SK-N-SH (cell line): Measurements from ENCODE around the gene ELFN2. TPM values are rescaled to one million over a fixed set of nuclear protein-coding genes. Genes with fewer than 3 reads are reported as not detected.

Experiments used
- CTCF ChIA-PET: fragments of 300-600, 350-600 bp; formaldehyde crosslinking; extraction: SDS; loops from one replicate; lab custom pipeline; 2021; lab: Yijun Ruan, JAX
- POLR2A ChIA-PET: fragments of 350-600 bp; sonication (Branson Sonifier 250); formaldehyde crosslinking; extraction: SDS; loops from one replicate; lab custom pipeline; 2020; ENCODE audit warnings: antibody characterized with exemption, inconsistent platforms; lab: Yijun Ruan, JAX
- DNase-seq: peaks from one replicate; pipeline ENCODE4 v3.0.0; 2012
- H2AFZ ChIP-seq: fragments of 200-600 bp; sonication (generic); 2 replicates; pipeline ENCODE4 v1.8.1; 2016; ENCODE audit warnings: antibody characterized with exemption, mild to moderate bottlenecking, low read depth
- H3F3A ChIP-seq: fragments of 200-600 bp; sonication (generic); replicated peaks from 2 replicates; pipeline ENCODE3; 2016; ENCODE audit warnings: antibody characterized with exemption, mild to moderate bottlenecking; ENCODE audit not compliant: insufficient read depth
- H3K27ac ChIP-seq, 2 experiments: fragments of 200-500 bp in 1 of 2; fragments of 200-600 bp in 1 of 2; sonication (Bioruptor generic) in 1 of 2; sonication (generic), shearing (Covaris generic) in 1 of 2; 2 replicates each; pipeline versions ENCODE4 v1.5.1 to v1.6.1; 2014 to 2016; ENCODE audit warnings: low read depth in 2 of 2, inconsistent platforms in 1 of 2, low read length in 1 of 2, mild to moderate bottlenecking in 1 of 2, mixed read lengths in 1 of 2
- H3K27me3 ChIP-seq: fragments of 200-600 bp; sonication (generic), shearing (Covaris generic); 2 replicates; pipeline ENCODE4 v1.6.1; 2016; ENCODE audit warnings: mixed run types; ENCODE audit not compliant: insufficient read depth
- H3K36me3 ChIP-seq, 2 experiments: fragments of 200-500 bp in 1 of 2; fragments of 200-600 bp in 1 of 2; sonication (Bioruptor generic) in 1 of 2; sonication (generic) in 1 of 2; replicated peaks in 1 of 2; 2 replicates each; pipeline versions ENCODE3 to v1.5.1; 2014 to 2016; ENCODE audit warnings: low read length in 1 of 2, mild to moderate bottlenecking in 1 of 2; ENCODE audit not compliant: insufficient read depth in 2 of 2, control insufficient read depth in 1 of 2
- H3K4me1 ChIP-seq, 2 experiments: fragments of 200-500 bp in 1 of 2; fragments of 200-600 bp in 1 of 2; sonication (Bioruptor generic) in 1 of 2; sonication (generic), shearing (Covaris generic) in 1 of 2; 2 replicates each; pipeline versions ENCODE4 v1.5.1 to v1.6.1; 2014 to 2016; ENCODE audit warnings: low read depth in 1 of 2, low read length in 1 of 2, mixed run types in 1 of 2; ENCODE audit not compliant: insufficient read depth in 2 of 2, control insufficient read depth in 1 of 2
- H3K4me2 ChIP-seq: fragments of 200-600 bp; sonication (generic), shearing (Covaris generic); 2 replicates; pipeline ENCODE4 v1.6.1; 2017; ENCODE audit warnings: mixed run types
- H3K4me3 ChIP-seq, 2 experiments: fragments of 200-500 bp in 1 of 2; fragments of 200-600 bp in 1 of 2; sonication (Bioruptor generic) in 1 of 2; sonication (generic), shearing (Covaris generic) in 1 of 2; 2 replicates each; pipeline versions ENCODE4 v1.5.1 to v1.8.1; 2014 to 2016; ENCODE audit warnings: low read depth in 2 of 2, inconsistent platforms in 1 of 2, low read length in 1 of 2, mild to moderate bottlenecking in 1 of 2, mixed read lengths in 1 of 2, moderate library complexity in 1 of 2
- H3K79me2 ChIP-seq: fragments of 200-600 bp; sonication (generic); 2 replicates; pipeline ENCODE4 v1.8.1; 2017; ENCODE audit warnings: mild to moderate bottlenecking; ENCODE audit not compliant: insufficient read depth
- H3K9ac ChIP-seq: fragments of 200-600 bp; sonication (generic); 2 replicates; pipeline ENCODE4 v1.6.1; 2017; ENCODE audit warnings: mixed run types
- H3K9me2 ChIP-seq: fragments of 200-600 bp; sonication (generic); 2 replicates; pipeline ENCODE4 v1.6.1; 2017; ENCODE audit warnings: mixed run types
- H3K9me3 ChIP-seq: fragments of 200-600 bp; sonication (generic); 2 replicates; pipeline ENCODE4 v1.6.1; 2017; ENCODE audit warnings: mixed run types, mild to moderate bottlenecking, moderate library complexity
- H4K20me1 ChIP-seq: fragments of 200-600 bp; sonication (generic); 2 replicates; pipeline ENCODE4 v1.6.1; 2017; ENCODE audit warnings: mild to moderate bottlenecking, mixed run types; ENCODE audit not compliant: insufficient read depth
- EP300 ChIP-seq, 2 experiments: IDR thresholded peaks; 2 replicates each; pipeline versions ENCODE4 v1.4.0 to v1.6.1; 2012; ENCODE audit warnings: borderline replicate concordance in 1 of 2, low read depth in 1 of 2, low read length in 1 of 2
- EZH2phosphoT487 ChIP-seq: fragments of 200-600 bp; sonication (generic); IDR thresholded peaks from 2 replicates; pipeline ENCODE4 v1.6.1; 2017; ENCODE audit warnings: low read depth, mixed run types, mild to moderate bottlenecking, antibody characterized with exemption, moderate library complexity, borderline replicate concordance
- FOSL2 ChIP-seq: IDR thresholded peaks from 2 replicates; pipeline ENCODE4 v1.4.0; 2012; ENCODE audit warnings: low read depth, mild to moderate bottlenecking, moderate library complexity, borderline replicate concordance
- FOXJ3 ChIP-seq: sonication (generic); formaldehyde crosslinking; IDR thresholded peaks from 2 replicates; pipeline ENCODE4 v1.5.1; 2020; ENCODE audit warnings: mild to moderate bottlenecking, missing genetic modification reagents
- GATA2 ChIP-seq: sonication (generic); formaldehyde crosslinking; IDR thresholded peaks from 2 replicates; pipeline ENCODE4 v1.5.0; 2020; ENCODE audit warnings: mild to moderate bottlenecking, missing genetic modification reagents
- JUND ChIP-seq: IDR thresholded peaks from 2 replicates; pipeline ENCODE4 v1.4.0; 2012
- NFIC ChIP-seq: IDR thresholded peaks from 2 replicates; pipeline ENCODE4 v1.4.0; 2012; ENCODE audit warnings: borderline replicate concordance
- NRF1 ChIP-seq: IDR thresholded peaks from 2 replicates; pipeline ENCODE4 v1.6.1; 2012; ENCODE audit warnings: low read depth, mild to moderate bottlenecking, low read length
- RFX5 ChIP-seq: IDR thresholded peaks from 2 replicates; pipeline ENCODE4 v1.6.1; 2012; ENCODE audit warnings: mild to moderate bottlenecking, improper control_type of control experiment, low read length
- SIN3A ChIP-seq: IDR thresholded peaks from 2 replicates; pipeline ENCODE4 v1.6.1; 2012; ENCODE audit warnings: low read depth, mild to moderate bottlenecking, low read length, moderate library complexity, borderline replicate concordance
- SMC3 ChIP-seq: IDR thresholded peaks from 2 replicates; pipeline ENCODE4 v1.6.1; 2012; ENCODE audit warnings: low read depth, low read length, improper control_type of control experiment
- TCF12 ChIP-seq: IDR thresholded peaks from 2 replicates; pipeline ENCODE4 v1.4.0; 2012
- TEAD4 ChIP-seq: IDR thresholded peaks from 2 replicates; pipeline ENCODE4 v1.4.0; 2012; ENCODE audit warnings: mild to moderate bottlenecking, borderline replicate concordance; ENCODE audit not compliant: insufficient read depth
- YY1 ChIP-seq: IDR thresholded peaks from 2 replicates; pipeline ENCODE4 v1.4.0; 2012; ENCODE audit warnings: low read depth, mild to moderate bottlenecking
- WGBS: methylation state at CpG from one replicate; pipeline ENCODE4 v1.1.6; 2017; ENCODE audit warnings: low lambda C conversion rate; 5-methylcytosine and 5-hydroxymethylcytosine counted together
- polyA plus RNA-seq, 3 experiments: library from polyadenylated mRNA; depleted of rRNA; stranded (reverse); fragments of >200 nt; gene quantifications; 2 replicates each; pipeline ENCODE4 v1.2.3, GENCODE V29; 2012
- TF ChIP-seq, protein P1 (sequence below): fragments of 200-600 bp; sonication (generic); IDR thresholded peaks from 2 replicates; pipeline ENCODE4 v1.6.1; 2017; ENCODE audit warnings: antibody characterized with exemption, mild to moderate bottlenecking, moderate library complexity
- TF ChIP-seq, protein P2 (sequence below): fragments of 150-350 bp; IDR thresholded peaks from 2 replicates; pipeline ENCODE4 v1.6.1; 2017; ENCODE audit warnings: antibody characterized with exemption, low read length, low read depth, borderline replicate concordance
- TF ChIP-seq, protein P3 (sequence below): fragments of 150-350 bp; IDR thresholded peaks from 2 replicates; pipeline ENCODE4 v1.6.1; 2016; ENCODE audit warnings: mild to moderate bottlenecking, low read depth, low read length
- TF ChIP-seq, protein P4 (sequence below): IDR thresholded peaks from 2 replicates; pipeline ENCODE4 v1.4.0; 2012; ENCODE audit warnings: low read depth, borderline replicate concordance

ELFN2 gene
- polyA plus RNA-seq, 1 of the 3 experiments (the other 2 are of a cell fraction) = 2.8 TPM

DNA sequence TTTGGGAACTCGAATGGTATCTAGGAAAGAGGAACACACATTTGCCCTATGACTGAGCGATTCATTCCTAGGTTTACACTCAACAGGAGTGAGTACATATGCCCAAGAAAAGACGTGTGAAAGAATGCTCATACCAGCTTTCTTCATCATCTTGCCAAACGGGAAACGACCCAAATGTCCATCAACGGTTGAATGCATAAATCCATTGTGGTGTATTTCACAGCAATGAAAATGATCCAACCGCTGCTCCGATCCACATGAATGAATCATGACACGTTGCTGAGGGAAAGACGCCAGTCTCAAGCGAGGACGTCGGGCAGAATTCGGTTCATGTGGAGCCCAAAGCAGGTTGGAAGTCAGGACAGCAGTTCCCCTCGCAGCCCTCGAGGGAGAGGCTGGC lies 73.4 kb downstream of the ELFN2 start:
- Histone ChIP-seq H3K9me2 (no peaks in the 10 kb centered on the region), H3F3A (no peaks in the 10 kb centered on the region), H3K27ac (no peak overlapping the region), H3K4me3 (no peak overlapping the region), H3K9me3 (no peaks in the 10 kb centered on the region), H3K4me2 (no peak overlapping the region), H2AFZ (no peak overlapping the region), H3K27me3 (no peaks in the 10 kb centered on the region), H3K79me2 (no peaks in the 10 kb centered on the region), H3K9ac (no peak overlapping the region), H3K4me1 (peaks cover 0 to 5% of the 10 kb centered on the region in 2 experiments; a peak in 1 of 4 replicates), H4K20me1 (no peaks in the 10 kb centered on the region), H3K36me3 (no peaks in the 10 kb centered on the region)
- 80% methylated on average over 16 of the region's 16 CpGs for WGBS
- TF ChIP-seq SIN3A = no peak
- TF ChIP-seq JUND = no peak
- TF ChIP-seq YY1 = no peak
- TF ChIP-seq TEAD4 = no peak
- TF ChIP-seq, protein P1, sequence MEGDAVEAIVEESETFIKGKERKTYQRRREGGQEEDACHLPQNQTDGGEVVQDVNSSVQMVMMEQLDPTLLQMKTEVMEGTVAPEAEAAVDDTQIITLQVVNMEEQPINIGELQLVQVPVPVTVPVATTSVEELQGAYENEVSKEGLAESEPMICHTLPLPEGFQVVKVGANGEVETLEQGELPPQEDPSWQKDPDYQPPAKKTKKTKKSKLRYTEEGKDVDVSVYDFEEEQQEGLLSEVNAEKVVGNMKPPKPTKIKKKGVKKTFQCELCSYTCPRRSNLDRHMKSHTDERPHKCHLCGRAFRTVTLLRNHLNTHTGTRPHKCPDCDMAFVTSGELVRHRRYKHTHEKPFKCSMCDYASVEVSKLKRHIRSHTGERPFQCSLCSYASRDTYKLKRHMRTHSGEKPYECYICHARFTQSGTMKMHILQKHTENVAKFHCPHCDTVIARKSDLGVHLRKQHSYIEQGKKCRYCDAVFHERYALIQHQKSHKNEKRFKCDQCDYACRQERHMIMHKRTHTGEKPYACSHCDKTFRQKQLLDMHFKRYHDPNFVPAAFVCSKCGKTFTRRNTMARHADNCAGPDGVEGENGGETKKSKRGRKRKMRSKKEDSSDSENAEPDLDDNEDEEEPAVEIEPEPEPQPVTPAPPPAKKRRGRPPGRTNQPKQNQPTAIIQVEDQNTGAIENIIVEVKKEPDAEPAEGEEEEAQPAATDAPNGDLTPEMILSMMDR = no peak
- TF ChIP-seq NFIC = no peak
- POLR2A ChIA-PET = no interaction called here
- DNase-seq = no peak
- CTCF ChIA-PET = interaction anchor here (0.9 kb wide), 1 partner anchor 71 kb away, joined by 3 read pairs; no protein-coding TSS in a partner anchor

DNA sequence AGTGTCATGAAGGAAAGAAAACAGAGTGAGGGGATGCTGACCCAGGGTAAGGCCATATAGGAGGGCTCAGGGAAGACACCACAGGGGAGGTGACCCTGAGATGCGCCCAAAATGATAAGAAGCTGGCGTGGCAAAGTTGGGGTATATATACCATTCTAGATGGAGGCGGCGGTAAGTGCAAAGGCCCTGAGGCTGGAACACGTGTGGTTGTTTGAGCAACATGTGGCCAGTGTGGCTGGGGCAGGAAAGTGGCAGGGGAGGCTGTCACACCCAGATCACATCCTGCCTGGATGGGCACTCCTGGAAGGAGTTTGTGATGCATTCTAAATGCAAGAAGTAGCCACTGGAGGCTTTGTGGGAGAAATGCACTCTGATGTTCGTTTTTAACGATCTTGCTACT lies 74.8 kb downstream of the ELFN2 start:
- CTCF ChIA-PET = interaction anchor here (0.9 to 1.2 kb wide), 2 partner anchors 8 to 76 kb away, joined by 3 read pairs; no protein-coding TSS in a partner anchor
- WGBS = 69% methylated on average over 7 of the region's 7 CpGs
- H3K4me1 ChIP-seq = no peaks in the 10 kb centered on the region; a peak in 1 of 4 replicates
- no peak overlapping the region for H2AFZ ChIP-seq
- H3K79me2 ChIP-seq = no peaks in the 10 kb centered on the region
- no peaks in the 10 kb centered on the region for H3K27me3 ChIP-seq
- no peaks in the 10 kb centered on the region for H3K9me3 ChIP-seq
- no peak overlapping the region for H3K9ac ChIP-seq
- no peaks in the 10 kb centered on the region for H4K20me1 ChIP-seq
- H3K9me2 ChIP-seq = no peaks in the 10 kb centered on the region
- H3F3A ChIP-seq = no peaks in the 10 kb centered on the region
- DNase-seq = no peak
- H3K36me3 ChIP-seq = no peaks in the 10 kb centered on the region
- no peak for TF ChIP-seq EP300 (IDR thresholded peaks at IDR 0.05; ENCODE audit: borderline replicate concordance in 1 of 2, low read depth in 1 of 2, low read length in 1 of 2)
- TF ChIP-seq, protein P2, sequence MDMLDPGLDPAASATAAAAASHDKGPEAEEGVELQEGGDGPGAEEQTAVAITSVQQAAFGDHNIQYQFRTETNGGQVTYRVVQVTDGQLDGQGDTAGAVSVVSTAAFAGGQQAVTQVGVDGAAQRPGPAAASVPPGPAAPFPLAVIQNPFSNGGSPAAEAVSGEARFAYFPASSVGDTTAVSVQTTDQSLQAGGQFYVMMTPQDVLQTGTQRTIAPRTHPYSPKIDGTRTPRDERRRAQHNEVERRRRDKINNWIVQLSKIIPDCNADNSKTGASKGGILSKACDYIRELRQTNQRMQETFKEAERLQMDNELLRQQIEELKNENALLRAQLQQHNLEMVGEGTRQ = no peak
- TF ChIP-seq, protein P3, sequence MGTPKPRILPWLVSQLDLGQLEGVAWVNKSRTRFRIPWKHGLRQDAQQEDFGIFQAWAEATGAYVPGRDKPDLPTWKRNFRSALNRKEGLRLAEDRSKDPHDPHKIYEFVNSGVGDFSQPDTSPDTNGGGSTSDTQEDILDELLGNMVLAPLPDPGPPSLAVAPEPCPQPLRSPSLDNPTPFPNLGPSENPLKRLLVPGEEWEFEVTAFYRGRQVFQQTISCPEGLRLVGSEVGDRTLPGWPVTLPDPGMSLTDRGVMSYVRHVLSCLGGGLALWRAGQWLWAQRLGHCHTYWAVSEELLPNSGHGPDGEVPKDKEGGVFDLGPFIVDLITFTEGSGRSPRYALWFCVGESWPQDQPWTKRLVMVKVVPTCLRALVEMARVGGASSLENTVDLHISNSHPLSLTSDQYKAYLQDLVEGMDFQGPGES = no peak
- TF ChIP-seq TCF12 = no peak
- TF ChIP-seq, protein P4, sequence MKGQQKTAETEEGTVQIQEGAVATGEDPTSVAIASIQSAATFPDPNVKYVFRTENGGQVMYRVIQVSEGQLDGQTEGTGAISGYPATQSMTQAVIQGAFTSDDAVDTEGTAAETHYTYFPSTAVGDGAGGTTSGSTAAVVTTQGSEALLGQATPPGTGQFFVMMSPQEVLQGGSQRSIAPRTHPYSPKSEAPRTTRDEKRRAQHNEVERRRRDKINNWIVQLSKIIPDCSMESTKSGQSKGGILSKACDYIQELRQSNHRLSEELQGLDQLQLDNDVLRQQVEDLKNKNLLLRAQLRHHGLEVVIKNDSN = no peak
- TF ChIP-seq RFX5 = no peak
- no peak for TF ChIP-seq SMC3
- no peak for TF ChIP-seq NRF1
- no peak for TF ChIP-seq JUND
- no peak for TF ChIP-seq FOSL2
- TF ChIP-seq EZH2phosphoT487 = no peak
- TF ChIP-seq NFIC = no peak
- no peak for TF ChIP-seq FOXJ3 (CRISPR knock-in tag)
- TF ChIP-seq GATA2 (CRISPR knock-in tag) = no peak
- TF ChIP-seq, all 33 proteins: peak for 0
- Histone ChIP-seq H3K4me2 (no peak overlapping the region), H3K27ac (no peak overlapping the region), H3K4me3 (no peak overlapping the region)
- POLR2A ChIA-PET = no interaction called here
